K562 (cell line): ENCODE results near the gene F12. TPM values are rescaled to one million over a fixed set of nuclear protein-coding genes. Genes with fewer than 3 reads are reported as not detected.

Experiments
- CREB3L1 ChIP-seq: fragments of 450-650 bp; IDR thresholded peaks from 2 replicates; pipeline ENCODE4 v1.6.1; 2014; ENCODE audit warnings: low read depth, mild to moderate bottlenecking, moderate library complexity, borderline replicate concordance
- ELF2 ChIP-seq: fragments of 250-450 bp; sonication (Bioruptor Pico); IDR thresholded peaks from 2 replicates; pipeline ENCODE4 v1.5.0; 2021; ENCODE audit warnings: mild to moderate bottlenecking
- HMG20A ChIP-seq: fragments of 450-650 bp; formaldehyde crosslinking; conservative IDR thresholded peaks from 2 replicates; pipeline ENCODE4 v1.4.0; 2020; ENCODE audit warnings: mild to moderate bottlenecking, mixed read lengths
- NR2C1 ChIP-seq, 2 experiments: fragments of 450-650 bp; IDR thresholded peaks; 2 replicates each; pipeline ENCODE4 v1.6.1; 2017; ENCODE audit warnings: mild to moderate bottlenecking in 2 of 2, antibody characterized with exemption in 1 of 2, inconsistent platforms in 1 of 2, missing compliant biosample characterization in 1 of 2, missing genetic modification characterization in 1 of 2
- NR2F6 ChIP-seq: fragments of 450-650 bp; formaldehyde crosslinking; IDR thresholded peaks from 2 replicates; pipeline ENCODE4 v1.4.0; 2020; ENCODE audit warnings: mild to moderate bottlenecking
- POU5F1 ChIP-seq: fragments of 150-350 bp; IDR thresholded peaks from 2 replicates; pipeline ENCODE4 v1.6.1; 2014; ENCODE audit warnings: borderline replicate concordance, low read length, low read depth, mild to moderate bottlenecking; ENCODE audit not compliant: partially characterized antibody
- RCOR1 ChIP-seq, 2 experiments: IDR thresholded peaks; 2 replicates each; pipeline ENCODE4 v1.6.1; 2012; ENCODE audit warnings: low read depth in 2 of 2, low read length in 2 of 2, borderline replicate concordance in 1 of 2, improper control_type of control experiment in 1 of 2
- RNF219 ChIP-seq: fragments of 250-450 bp; sonication (Bioruptor Pico); IDR thresholded peaks from 2 replicates; pipeline ENCODE4 v1.5.0; 2022; ENCODE audit warnings: mild to moderate bottlenecking
- SIRT6 ChIP-seq: IDR thresholded peaks from one replicate; pipeline ENCODE4 v1.6.1; 2012; ENCODE audit warnings: low read depth, mild to moderate bottlenecking, control low read depth, inconsistent platforms, low read length, moderate library complexity
- USF1 ChIP-seq: sonication (generic); formaldehyde crosslinking; IDR thresholded peaks from 2 replicates; pipeline ENCODE4 v1.9.0; 2022; ENCODE audit warnings: mild to moderate bottlenecking, missing genetic modification reagents
- ZNF23 ChIP-seq: fragments of 250-450 bp; sonication (Bioruptor Pico); IDR thresholded peaks from 2 replicates; pipeline ENCODE4 v1.4.0; 2020; ENCODE audit warnings: mild to moderate bottlenecking
- ZNF407 ChIP-seq: fragments of 450-650 bp; IDR thresholded peaks from 2 replicates; pipeline ENCODE4 v1.6.1; 2016; ENCODE audit warnings: low read depth
- ZNF511 ChIP-seq: sonication (generic); formaldehyde crosslinking; IDR thresholded peaks from 2 replicates; pipeline ENCODE4 v1.8.0; 2022; ENCODE audit warnings: mild to moderate bottlenecking, missing genetic modification reagents
- polyA plus RNA-seq, 8 experiments: library from polyadenylated mRNA; depleted of rRNA in 4 of 8; stranded (reverse) in 5 of 8; unstranded in 3 of 8; fragments of >200 nt; fragmentation: Nextera tagmentation in 2 of 8; fragmentation: Illumina TruSeq in 1 of 8; extraction: Ambion mirVana in 2 of 8; extraction: Trizol in 1 of 8; gene quantifications; 2 replicates each; pipeline versions ENCODE4 v1.2.1 to v1.2.3, GENCODE V29; 2011 to 2014; ENCODE audit warnings: inconsistent platforms in 1 of 8, missing spikeins in 1 of 8
- total RNA-seq, 7 experiments: library from RNA; depleted of rRNA in 6 of 7; stranded (reverse); fragments of >200 nt in 6 of 7; fragmentation: Illumina TruSeq in 2 of 7; extraction: Trizol in 2 of 7; gene quantifications; 2 replicates each; pipeline versions ENCODE4 v1.2.1 to v1.2.3, GENCODE V29; 2011 to 2021; ENCODE audit warnings: low replicate concordance in 1 of 7

The F12 gene
- total and polyA plus RNA-seq, 9 of the 15 experiments (the other 6 are each of a cell fraction or from before 2014, with no cell fraction given): 0.59 to 18.3 (median 3.6) TPM

GRCh38 chr5:177357459-177358351 is 51.7 kb downstream of the F12 start, which contains the start of gene RGS14 (continued):
- no peak for TF ChIP-seq RNF219 (CRISPR knock-in tag)
- TF ChIP-seq NR2F6 (CRISPR knock-in tag): no peak
- no peak for TF ChIP-seq ELF2
- no peak for TF ChIP-seq RCOR1 (IDR thresholded peaks at IDR 0.05; ENCODE audit: borderline replicate concordance in 1 of 2, low read depth in 2 of 2, low read length in 2 of 2)
- TF ChIP-seq SIRT6: no peak
- no peak for TF ChIP-seq NR2C1 (IDR thresholded peaks at IDR 0.05)
- no peak for TF ChIP-seq NR2C1 (tag; IDR thresholded peaks at IDR 0.05)
- TF ChIP-seq CREB3L1: no peak
- TF ChIP-seq ZNF23 (CRISPR knock-in tag): no peak
- TF ChIP-seq ZNF407: no peak
- no peak for TF ChIP-seq POU5F1
- TF ChIP-seq ZNF511 (CRISPR knock-in tag): no peak
- no peak for TF ChIP-seq HMG20A (CRISPR knock-in tag)
- no peak for TF ChIP-seq USF1 (CRISPR knock-in tag)
